PC-9 (cell line): ENCODE results near the gene ZNF638. TPM values are rescaled to one million over a fixed set of nuclear protein-coding genes. Genes with fewer than 3 reads are reported as not detected.

ENCODE experiments used
- BruUV-seq: library from RNA; stranded (reverse); fragments of 400-500 nt; replicated peaks from 2 replicates; lab custom pipeline; 2021; lab: Mats Ljungman, UMichigan
- CTCF ChIA-PET: fragments of 300-600 bp; sonication (Branson Sonifier 250); formaldehyde crosslinking; loops from one replicate; lab custom pipeline; 2022; ENCODE audit warnings: antibody characterized with exemption; lab: Charles Lee
- POLR2A ChIA-PET: fragments of 300-600 bp; sonication (Branson Sonifier 250); formaldehyde crosslinking; loops from one replicate; lab custom pipeline; 2022; ENCODE audit warnings: antibody characterized with exemption; ENCODE audit not compliant: unreplicated experiment; lab: Charles Lee
- DNase-seq, 2 experiments: peaks; one replicate each; pipeline versions ENCODE4 v3.0.0 to v3.0.0-alpha.2; 2015 to 2022; ENCODE audit warnings: mixed read lengths in 1 of 2
- H2AFZ ChIP-seq: fragments of 200-600 bp; sonication (generic); 2 replicates; pipeline ENCODE4 v1.8.1; 2017; ENCODE audit warnings: antibody characterized with exemption
- H3F3A ChIP-seq: fragments of 200-600 bp; sonication (generic); 2 replicates; pipeline ENCODE4 v1.8.1; 2017; ENCODE audit warnings: antibody characterized with exemption, mild to moderate bottlenecking, low read depth; ENCODE audit not compliant: insufficient read depth
- H3K27ac ChIP-seq: fragments of 200-600 bp; sonication (generic); 2 replicates; pipeline ENCODE4 v1.6.1; 2016; ENCODE audit warnings: mixed run types
- H3K27me3 ChIP-seq: fragments of 200-600 bp; sonication (generic); 2 replicates; pipeline ENCODE4 v1.6.1; 2016; ENCODE audit warnings: low read depth, mixed run types; ENCODE audit not compliant: insufficient read depth
- H3K36me3 ChIP-seq: fragments of 200-600 bp; sonication (generic); 2 replicates; pipeline ENCODE4 v1.6.1; 2016; ENCODE audit warnings: low read depth, mixed run types
- H3K4me1 ChIP-seq: fragments of 200-600 bp; sonication (generic); replicated peaks from 2 replicates; pipeline ENCODE4 v1.6.1; 2016; ENCODE audit warnings: mixed run types; ENCODE audit not compliant: insufficient read depth
- H3K4me2 ChIP-seq: fragments of 200-600 bp; sonication (generic); 2 replicates; pipeline ENCODE4 v1.6.1; 2017; ENCODE audit warnings: mixed run types
- H3K4me3 ChIP-seq: fragments of 200-600 bp; sonication (generic); 2 replicates; pipeline ENCODE4 v1.6.1; 2016; ENCODE audit warnings: mixed run types
- H3K79me2 ChIP-seq: fragments of 200-600 bp; sonication (generic); 2 replicates; pipeline ENCODE4 v1.6.1; 2017; ENCODE audit warnings: low read depth, mixed run types
- H3K9me2 ChIP-seq: fragments of 200-600 bp; sonication (generic); 2 replicates; pipeline ENCODE4 v1.8.1; 2017; ENCODE audit warnings: mild to moderate bottlenecking; ENCODE audit not compliant: insufficient read depth
- H3K9me3 ChIP-seq: fragments of 200-600 bp; sonication (generic); 2 replicates; pipeline ENCODE4 v1.8.1; 2016; ENCODE audit warnings: low read depth; ENCODE audit not compliant: insufficient read depth
- H4K20me1 ChIP-seq: fragments of 200-600 bp; sonication (generic); 2 replicates; pipeline ENCODE4 v1.8.1; 2017; ENCODE audit not compliant: insufficient read depth
- EZH2 ChIP-seq: fragments of 200-600 bp; sonication (generic); IDR thresholded peaks from 2 replicates; pipeline ENCODE4 v1.8.0; 2017; ENCODE audit warnings: antibody characterized with exemption, low read depth
- intact Hi-C: fragments of 100-400 bp; cut with micrococcal nuclease; formaldehyde crosslinking; loops from one replicate; pipeline ENCODE4 v1.10.0; 2022; ENCODE audit not compliant: unreplicated experiment
- total RNA-seq: library from RNA; stranded (reverse); gene quantifications from 2 replicates; pipeline ENCODE4 v1.2.3, GENCODE V29; 2021
- TF ChIP-seq, protein P1 (sequence below): fragments of 200-600 bp; sonication (generic); conservative IDR thresholded peaks from 2 replicates; pipeline ENCODE4 v1.6.1; 2017; ENCODE audit warnings: mixed run types, antibody characterized with exemption, mild to moderate bottlenecking, moderate library complexity

Gene ZNF638
- total RNA-seq, 1 experiment from 2014 or later, result 109 TPM

DNA sequence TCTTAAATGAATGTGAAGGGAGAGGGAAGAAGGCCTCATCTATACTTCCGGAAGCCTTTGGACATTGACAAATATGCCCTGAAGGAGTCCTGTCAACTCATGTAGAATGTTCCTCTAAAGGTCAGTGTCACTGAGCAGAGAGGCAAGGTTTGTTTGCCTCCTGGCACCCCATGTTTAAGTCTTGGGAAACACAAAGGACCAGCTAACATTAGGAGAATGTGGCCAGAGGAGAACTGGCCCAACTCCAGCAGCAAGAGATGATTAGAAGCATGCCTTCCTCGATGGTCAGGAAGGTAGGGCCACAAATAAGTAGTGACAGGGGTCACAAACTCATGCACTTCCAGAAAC, 127.5 kb downstream of the ZNF638 start:
- BruUV-seq, result no TSS peak
- ChIA-PET CTCF (no interaction called here), POLR2A (no interaction called here)
- no peak for TF ChIP-seq EZH2
- TF ChIP-seq, protein P1, sequence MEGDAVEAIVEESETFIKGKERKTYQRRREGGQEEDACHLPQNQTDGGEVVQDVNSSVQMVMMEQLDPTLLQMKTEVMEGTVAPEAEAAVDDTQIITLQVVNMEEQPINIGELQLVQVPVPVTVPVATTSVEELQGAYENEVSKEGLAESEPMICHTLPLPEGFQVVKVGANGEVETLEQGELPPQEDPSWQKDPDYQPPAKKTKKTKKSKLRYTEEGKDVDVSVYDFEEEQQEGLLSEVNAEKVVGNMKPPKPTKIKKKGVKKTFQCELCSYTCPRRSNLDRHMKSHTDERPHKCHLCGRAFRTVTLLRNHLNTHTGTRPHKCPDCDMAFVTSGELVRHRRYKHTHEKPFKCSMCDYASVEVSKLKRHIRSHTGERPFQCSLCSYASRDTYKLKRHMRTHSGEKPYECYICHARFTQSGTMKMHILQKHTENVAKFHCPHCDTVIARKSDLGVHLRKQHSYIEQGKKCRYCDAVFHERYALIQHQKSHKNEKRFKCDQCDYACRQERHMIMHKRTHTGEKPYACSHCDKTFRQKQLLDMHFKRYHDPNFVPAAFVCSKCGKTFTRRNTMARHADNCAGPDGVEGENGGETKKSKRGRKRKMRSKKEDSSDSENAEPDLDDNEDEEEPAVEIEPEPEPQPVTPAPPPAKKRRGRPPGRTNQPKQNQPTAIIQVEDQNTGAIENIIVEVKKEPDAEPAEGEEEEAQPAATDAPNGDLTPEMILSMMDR, result no peak
- Histone ChIP-seq H3K4me2 (peak overlapping the region; percentile 52), H2AFZ (no peak overlapping the region), H3K27ac (peak overlapping the region; percentile 68), H3F3A (peaks cover 40% of the 10 kb centered on the region), H3K9me3 (no peaks in the 10 kb centered on the region; the same call in 1 of the 2 replicates), H3K4me1 (peaks cover 68% of the 10 kb centered on the region), H3K27me3 (no peaks in the 10 kb centered on the region), H3K79me2 (peaks cover 17% of the 10 kb centered on the region; the same call in 1 of the 2 replicates), H3K4me3 (no peak overlapping the region), H3K36me3 (no peaks in the 10 kb centered on the region), H3K9me2 (no peaks in the 10 kb centered on the region), H4K20me1 (no peaks in the 10 kb centered on the region)
- DNase-seq, result peak; percentile 18 to 98
- intact Hi-C loops, result no loop called here

DNA sequence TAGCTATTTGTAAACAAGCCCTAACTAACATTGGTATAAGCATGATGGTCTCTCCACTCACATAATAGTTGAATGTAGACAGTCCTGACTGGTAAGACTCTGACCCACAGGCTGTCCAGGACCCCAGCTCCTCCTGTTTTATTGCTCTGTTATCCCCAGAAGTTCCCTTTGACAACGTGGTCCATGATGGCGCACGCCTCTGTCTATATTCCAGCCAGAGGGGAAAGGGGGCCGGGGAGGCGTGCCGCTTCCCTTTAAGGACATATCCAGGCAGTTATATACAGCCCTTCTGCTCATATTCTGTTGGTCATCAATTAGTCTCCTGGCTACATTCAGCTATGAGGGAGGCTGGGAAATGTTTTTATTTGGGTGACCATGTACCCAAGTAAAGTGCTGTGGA, 128.5 kb downstream of the ZNF638 start:
- peak overlapping the region; percentile 52 for H3K4me2 ChIP-seq
- CTCF ChIA-PET, result no interaction called here
- no peak for DNase-seq
- no peaks in the 10 kb centered on the region for H4K20me1 ChIP-seq
- H3F3A ChIP-seq, result peaks cover 38% of the 10 kb centered on the region
- peaks cover 58% of the 10 kb centered on the region for H3K4me1 ChIP-seq
- H3K27ac ChIP-seq, result no peak overlapping the region
- POLR2A ChIA-PET, result no interaction called here
- no TSS peak for BruUV-seq
- no peaks in the 10 kb centered on the region; the same call in 1 of the 2 replicates for H3K9me3 ChIP-seq
- H3K9me2 ChIP-seq, result no peaks in the 10 kb centered on the region
- H3K27me3 ChIP-seq, result no peaks in the 10 kb centered on the region
- intact Hi-C loops, result no loop called here
- H3K4me3 ChIP-seq, result no peak overlapping the region
- TF ChIP-seq EZH2, result no peak
- TF ChIP-seq, protein P1, result no peak
- no peaks in the 10 kb centered on the region for H3K36me3 ChIP-seq
- no peak overlapping the region for H2AFZ ChIP-seq
- H3K79me2 ChIP-seq, result peaks cover 14% of the 10 kb centered on the region; the same call in 1 of the 2 replicates

DNA sequence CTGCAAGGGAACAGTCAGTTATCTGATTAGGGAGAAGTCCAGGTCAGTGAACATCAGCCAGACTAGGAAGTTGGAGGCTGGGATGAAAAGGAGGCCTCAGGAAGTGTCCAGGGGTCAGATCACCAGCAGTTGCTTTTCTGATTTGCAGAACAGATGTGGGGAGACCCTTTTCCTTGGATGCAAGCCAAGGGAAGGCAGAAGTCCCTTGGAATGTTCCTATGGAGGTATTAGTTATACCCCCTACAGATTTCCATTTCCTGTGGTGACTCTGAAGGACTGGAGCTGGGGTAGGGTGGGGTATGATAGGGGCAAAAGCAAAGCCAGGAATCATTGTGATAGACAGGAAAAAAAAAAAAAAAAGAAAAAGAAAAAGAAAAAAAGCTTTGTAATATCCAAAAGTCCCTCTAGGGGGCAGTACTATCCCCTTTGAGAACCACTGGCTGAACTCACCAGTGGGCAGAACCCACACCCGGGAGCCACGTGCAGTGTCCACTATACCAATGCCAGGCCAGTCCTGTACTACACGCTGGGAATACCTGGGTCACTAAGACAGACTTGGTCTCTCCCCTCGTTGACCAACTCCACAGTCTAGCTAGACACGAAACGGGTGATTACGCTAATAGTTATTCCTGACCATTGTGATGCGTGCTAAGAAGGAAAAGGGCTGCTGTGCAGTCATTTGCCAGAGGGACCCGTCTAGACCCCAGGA, 129.2 kb downstream of the ZNF638 start:
- DNase-seq, result no peak
- H3K4me1 ChIP-seq, result peaks cover 51% of the 10 kb centered on the region
- no TSS peak for BruUV-seq

More for the DNA sequence above, 129.2 kb downstream of the ZNF638 start:
- ChIA-PET POLR2A (no interaction called here), CTCF (interaction anchor here (0.6 to 0.8 kb wide), 3 partner anchors 39 to 517 kb away, joined by 4 to 5 read pairs (median 5); no protein-coding TSS in a partner anchor)
- TF ChIP-seq, protein P1, result peak; percentile 60
- TF ChIP-seq EZH2, result no peak
- Histone ChIP-seq H3K27me3 (no peaks in the 10 kb centered on the region), H2AFZ (no peak overlapping the region), H3K79me2 (peaks cover 14% of the 10 kb centered on the region; the same call in 1 of the 2 replicates), H3F3A (peaks cover 37% of the 10 kb centered on the region), H3K4me3 (no peak overlapping the region), H3K9me2 (no peaks in the 10 kb centered on the region), H3K27ac (no peak overlapping the region), H4K20me1 (no peaks in the 10 kb centered on the region), H3K4me2 (no peak overlapping the region; the same call in 1 of the 2 replicates), H3K36me3 (no peaks in the 10 kb centered on the region), H3K9me3 (no peaks in the 10 kb centered on the region; the same call in 1 of the 2 replicates)
- intact Hi-C loops, result no loop called here
